HL-60 (cell line): Measurements from ENCODE around the gene TPH2.

Source experiments
- CTCF ChIP-seq: IDR thresholded peaks from one replicate; pipeline ENCODE4 v1.5.1; 2011; ENCODE audit warnings: low read length, control low read depth, inconsistent platforms; ENCODE audit not compliant: insufficient read depth
- POLR2AphosphoS5 ChIP-seq: IDR thresholded peaks from 2 replicates; pipeline ENCODE4 v1.6.1; 2012; ENCODE audit warnings: low read depth
- REST ChIP-seq: IDR thresholded peaks from 2 replicates; pipeline ENCODE4 v1.6.1; 2012; ENCODE audit warnings: low read depth; ENCODE audit not compliant: insufficient replicate concordance

- no peak for TF ChIP-seq CTCF
- TF ChIP-seq POLR2AphosphoS5, result no peak
- no peak for TF ChIP-seq REST
These were observed 97.0 kb downstream of the TPH2 start for GRCh38 chr12:72035625-72036024.
